Lower leg skin (tissue), 4 donors: ENCODE measurements around the gene KCNJ6. TPM values are rescaled to one million over a fixed set of nuclear protein-coding genes. Genes with fewer than 3 reads are reported as not detected.
A peak's percentile ranks its signal among the peaks of the same experiment; 100 is the strongest.

ENCODE experiments used
- DNase-seq, 2 donors: peaks; one replicate each; pipeline ENCODE4 v3.0.0-alpha.2; 2019; ENCODE audit warnings: low spot score in 2 of 2
- H3K4me3 ChIP-seq: fragments of 200-600 bp; sonication (generic); 2 replicates; pipeline ENCODE4 v1.5.1; 2017; ENCODE audit warnings: mild to moderate bottlenecking, low read depth; ENCODE audit not compliant: poor library complexity, severe bottlenecking
- CTCF ChIP-seq, 3 donors: fragments of 450-650 bp; IDR thresholded peaks; one replicate each; pipeline ENCODE4 v1.5.1; 2016; ENCODE audit warnings: antibody characterized with exemption in 3 of 3, mild to moderate bottlenecking in 3 of 3, moderate library complexity in 2 of 3
- POLR2A ChIP-seq, 2 donors: fragments of 450-650 bp; IDR thresholded peaks; one replicate each; pipeline ENCODE4 v1.6.1; 2016 to 2017; ENCODE audit warnings: antibody characterized with exemption in 2 of 2, mild to moderate bottlenecking in 1 of 2, moderate library complexity in 1 of 2
- WGBS, 2 donors: methylation state at CpG; one replicate each; pipeline ENCODE4 v1.1.5; 2018; 5-methylcytosine and 5-hydroxymethylcytosine counted together
- intact Hi-C: fragments of 100-400 bp; cut with DNase I; formaldehyde crosslinking; loops from one replicate; pipeline ENCODE4 v1.15.0; 2023; ENCODE audit warnings: low total_unique reads
- total RNA-seq, 4 donors: library from RNA; depleted of rRNA; stranded (reverse); fragments of >200 nt; gene quantifications; one replicate each; pipeline ENCODE4 v1.1.0, GENCODE V29; 2016

KCNJ6 gene, protein sequence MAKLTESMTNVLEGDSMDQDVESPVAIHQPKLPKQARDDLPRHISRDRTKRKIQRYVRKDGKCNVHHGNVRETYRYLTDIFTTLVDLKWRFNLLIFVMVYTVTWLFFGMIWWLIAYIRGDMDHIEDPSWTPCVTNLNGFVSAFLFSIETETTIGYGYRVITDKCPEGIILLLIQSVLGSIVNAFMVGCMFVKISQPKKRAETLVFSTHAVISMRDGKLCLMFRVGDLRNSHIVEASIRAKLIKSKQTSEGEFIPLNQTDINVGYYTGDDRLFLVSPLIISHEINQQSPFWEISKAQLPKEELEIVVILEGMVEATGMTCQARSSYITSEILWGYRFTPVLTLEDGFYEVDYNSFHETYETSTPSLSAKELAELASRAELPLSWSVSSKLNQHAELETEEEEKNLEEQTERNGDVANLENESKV
- total RNA-seq = under 1 TPM in 1 of 4 donors, not detected in 3; 0.04 TPM

DNA sequence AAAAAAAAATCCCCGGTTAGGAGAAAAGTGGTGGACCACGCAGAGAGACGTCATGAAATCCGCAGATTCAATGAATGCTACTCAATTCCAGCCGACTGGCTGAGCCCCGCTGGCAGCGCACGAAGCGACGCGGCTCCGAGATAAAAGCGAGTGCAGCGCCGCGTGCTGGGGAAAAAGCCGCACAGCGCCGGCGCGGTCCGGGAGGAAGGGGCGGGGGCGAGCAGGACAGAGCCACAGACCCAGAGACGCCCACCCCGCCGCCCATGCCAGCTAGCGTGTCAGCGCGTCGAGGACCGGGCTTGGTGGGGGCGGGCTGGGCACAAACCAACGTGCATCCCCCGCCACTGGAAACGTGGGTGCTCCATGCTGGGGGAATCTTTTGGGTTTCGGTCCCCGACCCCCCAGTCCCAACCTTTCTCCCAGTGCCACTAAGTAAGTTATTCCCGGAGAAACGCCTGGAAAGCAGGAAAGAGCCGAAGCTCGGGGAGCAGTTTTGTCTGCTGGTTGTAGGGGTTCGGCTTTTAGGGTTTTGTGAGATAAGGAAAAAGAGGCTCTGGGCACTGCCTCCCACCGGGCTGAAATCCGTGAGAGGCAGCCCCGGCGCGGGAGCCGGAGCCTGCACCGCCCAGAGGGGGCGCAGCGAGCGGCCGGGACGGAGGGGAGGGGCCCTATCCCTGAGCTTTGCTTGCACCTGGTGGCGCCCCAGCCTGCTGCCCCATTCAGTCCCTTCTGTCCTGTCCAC is at the start of gene KCNJ6:
Gene KCNJ6, minus strand, starts transcription at position 148 of the 742 bp plus-strand sequence. CDS start 75,775 bp downstream, outside the sequence.
- WGBS, 2 donors = 3 to 5% methylated on average over 54 to 56 of the region's 56 CpGs
- no peak within 1 kb of the TSS for H3K4me3 ChIP-seq
- intact Hi-C loops = no loop called here
- TF ChIP-seq CTCF (IDR thresholded peaks at IDR 0.05) = no peak
- TF ChIP-seq POLR2A (IDR thresholded peaks at IDR 0.05) = no peak
- DNase-seq = no peak

- 82 to 87% methylated on average over 11 of the region's 11 CpGs for WGBS, 2 donors
- intact Hi-C loops = no loop called here
- TF ChIP-seq CTCF (IDR thresholded peaks at IDR 0.05) (no peak), POLR2A (IDR thresholded peaks at IDR 0.05) (no peak)
- peak in 1 of 2 donors; percentile 61 for DNase-seq
- no peak overlapping the region for H3K4me3 ChIP-seq
Measured at GRCh38 chr21:37965088-37965805, 49.0 kb upstream of the KCNJ6 start.

DNA sequence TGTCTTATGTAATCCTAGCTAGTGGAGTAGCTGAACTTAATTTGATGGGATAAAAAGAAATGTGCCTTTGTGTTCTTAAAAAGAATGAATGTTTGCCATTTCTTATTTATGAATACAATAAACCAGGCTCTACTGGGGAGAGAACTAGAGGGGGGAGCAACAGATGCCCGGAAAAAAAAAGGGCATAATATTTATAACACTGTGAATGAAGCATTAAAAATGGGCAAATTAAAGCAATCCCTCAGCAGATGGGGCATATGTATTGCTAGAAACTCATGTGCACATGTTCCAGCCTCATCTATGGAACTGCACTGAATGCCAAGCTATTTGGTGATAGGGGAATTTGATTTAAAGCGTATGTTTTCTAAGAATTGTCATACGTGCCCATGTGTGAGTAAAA is 42.3 kb upstream of the KCNJ6 start:
- TF ChIP-seq CTCF (IDR thresholded peaks at IDR 0.05) (no peak), POLR2A (IDR thresholded peaks at IDR 0.05) (no peak)
- intact Hi-C loops = no loop called here
- WGBS, 2 donors = 68 to 69% methylated on average over 3 of the region's 3 CpGs
- DNase-seq = no peak
- no peak overlapping the region for H3K4me3 ChIP-seq

DNA sequence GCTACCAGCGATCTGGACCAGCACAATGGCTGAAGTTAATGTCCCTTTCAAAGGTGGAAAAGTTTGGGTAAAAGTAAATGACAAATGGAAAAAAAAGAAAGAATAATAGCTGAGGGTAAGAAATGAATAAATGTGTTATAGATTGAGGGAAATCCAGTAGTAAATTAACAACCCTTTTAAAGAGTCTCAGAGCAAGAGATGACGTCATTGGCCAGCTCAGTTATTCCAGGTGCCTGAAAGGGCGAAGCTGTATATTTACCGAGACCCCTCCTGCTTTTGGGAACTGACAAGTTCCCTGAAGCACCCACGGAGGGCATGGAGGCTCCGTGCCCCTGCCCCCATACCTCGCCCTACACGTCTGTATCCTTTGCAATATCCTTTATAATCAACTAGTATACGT is 40.5 kb upstream of the KCNJ6 start:
- DNase-seq = no peak
- 75% methylated on average over 9 of the region's 9 CpGs for WGBS, 2 donors
- no peak for TF ChIP-seq POLR2A (IDR thresholded peaks at IDR 0.05)
- no peak for TF ChIP-seq CTCF (IDR thresholded peaks at IDR 0.05)
- intact Hi-C loops = no loop called here
- no peak overlapping the region for H3K4me3 ChIP-seq

DNA sequence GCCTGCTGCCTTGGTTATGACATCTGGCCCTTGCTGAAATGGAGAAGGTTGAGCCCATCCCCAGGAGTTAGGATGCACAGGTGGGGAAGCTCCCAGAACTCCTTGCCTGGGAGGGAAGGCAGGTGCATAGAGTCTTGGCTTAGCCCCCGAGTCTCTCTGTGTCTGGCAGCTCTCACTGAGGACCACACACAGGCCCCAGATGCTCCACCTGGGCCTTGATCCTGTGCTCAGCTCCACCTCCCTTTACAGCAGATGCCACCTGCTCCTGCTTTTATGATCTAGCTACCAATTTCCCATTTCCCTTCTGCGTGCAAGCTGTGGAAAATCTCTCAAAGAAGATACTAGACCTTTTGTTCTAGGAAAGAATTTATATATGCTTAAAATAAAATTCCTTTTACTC is 28.8 kb upstream of the KCNJ6 start:
- 28 to 53% methylated on average over 2 of the region's 2 CpGs for WGBS, 2 donors

More for the DNA sequence above, 28.8 kb upstream of the KCNJ6 start:
- no peak for TF ChIP-seq POLR2A (IDR thresholded peaks at IDR 0.05)
- no peak for TF ChIP-seq CTCF (IDR thresholded peaks at IDR 0.05)
- intact Hi-C loops = no loop called here
- DNase-seq = no peak
- H3K4me3 ChIP-seq = no peak overlapping the region
